Keratinocyte (primary cell): ENCODE data around the gene RDH16.

Experiments
- EZH2 ChIP-seq: IDR thresholded peaks from one replicate; pipeline ENCODE4 v1.6.1; 2012; ENCODE audit warnings: inconsistent platforms, mild to moderate bottlenecking, low read length, moderate library complexity
- TF ChIP-seq, protein P1 (sequence below), 3 experiments: IDR thresholded peaks in 1 of 3; conservative IDR thresholded peaks in 1 of 3; optimal IDR thresholded peaks in 1 of 3; 2 replicates in 2 of 3; 3 replicates in 1 of 3; pipeline versions ENCODE3 to v1.5.1; 2011; ENCODE audit warnings: low read length in 3 of 3, mild to moderate bottlenecking in 3 of 3, moderate library complexity in 2 of 3, control low read depth in 1 of 3, inconsistent platforms in 1 of 3; ENCODE audit not compliant: insufficient read depth in 2 of 3; ENCODE audit errors: extremely low read depth in 1 of 3

DNA sequence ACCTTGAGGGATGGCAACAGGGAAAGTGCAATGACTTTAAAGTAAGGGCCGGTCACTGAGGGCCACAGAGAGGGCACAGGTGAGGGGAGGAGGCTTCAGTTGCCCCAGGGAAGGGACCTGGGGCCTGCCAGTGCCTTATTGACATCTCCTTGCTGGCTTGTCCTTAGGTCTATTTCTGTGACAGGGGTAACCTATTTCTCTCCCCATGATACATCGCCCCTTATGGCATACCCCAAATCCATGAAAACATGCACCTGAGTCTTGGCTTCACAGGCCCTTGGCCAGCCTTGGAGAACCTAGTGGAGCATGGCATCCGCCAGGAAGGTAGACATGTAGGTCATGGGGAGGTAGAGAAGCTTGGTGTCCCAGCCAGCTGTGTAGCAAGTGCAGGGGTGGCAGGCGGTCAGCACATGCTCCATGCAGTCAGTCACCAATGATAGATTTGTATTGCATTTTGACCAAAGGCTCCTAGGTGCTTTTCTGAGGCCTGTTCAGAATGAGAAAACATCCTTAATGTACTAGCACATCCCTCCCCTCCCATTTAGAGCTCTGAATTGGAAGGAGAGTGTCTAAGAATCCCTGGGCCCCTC, 23.6 kb upstream of the RDH16 start:
- TF ChIP-seq, protein P1, sequence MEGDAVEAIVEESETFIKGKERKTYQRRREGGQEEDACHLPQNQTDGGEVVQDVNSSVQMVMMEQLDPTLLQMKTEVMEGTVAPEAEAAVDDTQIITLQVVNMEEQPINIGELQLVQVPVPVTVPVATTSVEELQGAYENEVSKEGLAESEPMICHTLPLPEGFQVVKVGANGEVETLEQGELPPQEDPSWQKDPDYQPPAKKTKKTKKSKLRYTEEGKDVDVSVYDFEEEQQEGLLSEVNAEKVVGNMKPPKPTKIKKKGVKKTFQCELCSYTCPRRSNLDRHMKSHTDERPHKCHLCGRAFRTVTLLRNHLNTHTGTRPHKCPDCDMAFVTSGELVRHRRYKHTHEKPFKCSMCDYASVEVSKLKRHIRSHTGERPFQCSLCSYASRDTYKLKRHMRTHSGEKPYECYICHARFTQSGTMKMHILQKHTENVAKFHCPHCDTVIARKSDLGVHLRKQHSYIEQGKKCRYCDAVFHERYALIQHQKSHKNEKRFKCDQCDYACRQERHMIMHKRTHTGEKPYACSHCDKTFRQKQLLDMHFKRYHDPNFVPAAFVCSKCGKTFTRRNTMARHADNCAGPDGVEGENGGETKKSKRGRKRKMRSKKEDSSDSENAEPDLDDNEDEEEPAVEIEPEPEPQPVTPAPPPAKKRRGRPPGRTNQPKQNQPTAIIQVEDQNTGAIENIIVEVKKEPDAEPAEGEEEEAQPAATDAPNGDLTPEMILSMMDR (optimal IDR thresholded peaks at IDR 0.05 in 1 of 3, IDR thresholded peaks at IDR 0.05 in 1 of 3, conservative IDR thresholded peaks at IDR 0.05 in 1 of 3; ENCODE audit: extremely low read depth in 1 of 3, insufficient read depth in 2 of 3, low read length in 3 of 3) = no peak
- TF ChIP-seq EZH2 = no peak
